Lower lobe of right lung (tissue), 2 donors: ENCODE data around the gene PLEKHA6. TPM values are rescaled to one million over a fixed set of nuclear protein-coding genes. Genes with fewer than 3 reads are reported as not detected.
A peak's percentile ranks its signal among the peaks of the same experiment; 100 is the strongest.

Experiments used
- ATAC-seq, 2 donors: fragments of 200-7000 bp; cut with Tn5 transposase; one replicate each; pipeline ENCODE4 v1.9.1; 2020 to 2022; ENCODE audit warnings: mild to moderate bottlenecking in 2 of 2, moderate library complexity in 2 of 2
- DNase-seq: peaks from one replicate; pipeline ENCODE4 v3.0.0-alpha.2; 2020
- H3K27ac ChIP-seq: fragments of 200-600 bp; one replicate; pipeline ENCODE4 v1.8.0; 2022
- H3K27me3 ChIP-seq: fragments of 200-600 bp; one replicate; pipeline ENCODE4 v1.8.0; 2022; ENCODE audit warnings: low read depth
- H3K36me3 ChIP-seq: fragments of 200-600 bp; one replicate; pipeline ENCODE4 v1.8.0; 2022; ENCODE audit warnings: mild to moderate bottlenecking
- H3K4me1 ChIP-seq: fragments of 200-600 bp; one replicate; pipeline ENCODE4 v1.8.0; 2022
- H3K4me3 ChIP-seq: fragments of 200-600 bp; one replicate; pipeline ENCODE4 v1.8.0; 2022; ENCODE audit warnings: mild to moderate bottlenecking
- H3K9me3 ChIP-seq: fragments of 200-600 bp; one replicate; pipeline ENCODE4 v1.8.0; 2022
- intact Hi-C: fragments of 100-400 bp; cut with DNase I; formaldehyde crosslinking; loops from one replicate; pipeline ENCODE4 v1.11.0; 2022
- total RNA-seq: library from RNA; stranded (reverse); fragmentation: NEBNext Ultra II Directional; extraction: Animal tissue kit (Norgen Biotek cat#: 25700); gene quantifications from one replicate; pipeline ENCODE4 v1.2.1, GENCODE V29; 2021
- TF ChIP-seq, protein P1 (sequence below): fragments of 200-600 bp; IDR thresholded peaks from one replicate; pipeline ENCODE4 v1.8.0; 2022; ENCODE audit warnings: antibody characterized with exemption, mild to moderate bottlenecking
- donor health status: DM: no; HTN: yes; CAD: no; lungs with severe emphysema.

Gene PLEKHA6
- total RNA-seq, 1 donor from 2014 or later = 7.6 TPM

DNA sequence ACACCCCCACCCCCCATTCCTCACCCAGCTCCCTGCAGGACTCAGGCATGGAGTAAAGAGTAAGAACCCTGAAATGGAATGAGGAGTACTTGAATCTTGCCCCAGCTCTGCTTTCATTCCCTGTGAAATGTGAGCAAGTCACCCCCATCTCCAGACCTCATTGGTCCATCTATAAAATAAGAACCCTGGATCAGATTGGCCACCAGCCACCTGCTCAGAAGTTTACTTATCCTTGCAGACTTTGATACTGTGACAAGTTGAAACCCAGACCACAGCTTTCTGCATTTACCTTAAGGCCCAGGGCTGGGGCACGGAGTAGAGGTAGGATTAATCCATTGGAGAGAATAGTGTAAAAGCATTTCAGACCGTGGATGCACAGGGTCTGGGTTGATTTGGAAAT lies 165.6 kb downstream of the PLEKHA6 start:
- Histone ChIP-seq H3K27ac (no peak overlapping the region), H3K4me3 (no peak overlapping the region), H3K9me3 (no peaks in the 10 kb centered on the region), H3K4me1 (peaks cover 11% of the 10 kb centered on the region), H3K27me3 (peaks cover 20% of the 10 kb centered on the region), H3K36me3 (no peaks in the 10 kb centered on the region)
- TF ChIP-seq, protein P1, sequence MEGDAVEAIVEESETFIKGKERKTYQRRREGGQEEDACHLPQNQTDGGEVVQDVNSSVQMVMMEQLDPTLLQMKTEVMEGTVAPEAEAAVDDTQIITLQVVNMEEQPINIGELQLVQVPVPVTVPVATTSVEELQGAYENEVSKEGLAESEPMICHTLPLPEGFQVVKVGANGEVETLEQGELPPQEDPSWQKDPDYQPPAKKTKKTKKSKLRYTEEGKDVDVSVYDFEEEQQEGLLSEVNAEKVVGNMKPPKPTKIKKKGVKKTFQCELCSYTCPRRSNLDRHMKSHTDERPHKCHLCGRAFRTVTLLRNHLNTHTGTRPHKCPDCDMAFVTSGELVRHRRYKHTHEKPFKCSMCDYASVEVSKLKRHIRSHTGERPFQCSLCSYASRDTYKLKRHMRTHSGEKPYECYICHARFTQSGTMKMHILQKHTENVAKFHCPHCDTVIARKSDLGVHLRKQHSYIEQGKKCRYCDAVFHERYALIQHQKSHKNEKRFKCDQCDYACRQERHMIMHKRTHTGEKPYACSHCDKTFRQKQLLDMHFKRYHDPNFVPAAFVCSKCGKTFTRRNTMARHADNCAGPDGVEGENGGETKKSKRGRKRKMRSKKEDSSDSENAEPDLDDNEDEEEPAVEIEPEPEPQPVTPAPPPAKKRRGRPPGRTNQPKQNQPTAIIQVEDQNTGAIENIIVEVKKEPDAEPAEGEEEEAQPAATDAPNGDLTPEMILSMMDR = no peak
- ATAC-seq (no peak), DNase-seq (no peak)
- intact Hi-C loops = no loop called here

DNA sequence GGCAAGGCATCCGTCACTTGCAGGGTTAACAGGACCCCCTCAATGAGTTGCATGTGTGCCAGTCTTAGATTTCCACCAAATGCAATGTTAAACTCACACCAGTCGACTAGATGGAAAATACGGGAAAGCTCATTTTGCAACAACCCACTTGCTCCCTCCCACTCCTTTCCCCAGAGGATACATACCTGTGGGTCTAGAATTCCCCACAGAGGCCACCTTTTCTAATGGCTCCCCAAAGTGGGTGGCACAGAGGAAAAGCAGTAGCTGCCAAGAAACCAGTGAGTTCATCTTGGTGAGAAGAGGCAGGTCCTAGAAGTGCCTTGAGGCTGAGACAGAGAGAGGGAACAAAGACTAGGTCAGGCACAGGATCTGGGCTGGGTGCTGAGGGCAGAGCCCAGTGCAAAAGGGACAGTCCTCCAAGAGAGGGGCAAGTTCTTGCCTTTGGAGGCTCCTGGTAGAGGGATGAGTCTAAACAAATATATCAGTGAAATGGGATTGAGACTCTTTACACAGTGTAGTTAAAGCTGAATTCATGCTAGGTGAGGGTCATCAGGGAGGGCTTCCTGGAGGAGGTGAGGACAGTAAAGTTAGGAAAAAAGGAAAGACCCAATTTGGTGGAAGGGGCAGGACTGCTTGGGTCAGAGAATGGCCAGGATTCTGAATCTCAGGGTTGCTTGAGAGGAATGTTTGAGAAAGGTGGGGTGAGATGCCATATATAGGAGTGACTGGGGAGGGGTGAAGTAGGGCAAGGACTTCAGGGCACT lies 167.0 kb downstream of the PLEKHA6 start:
- Histone ChIP-seq H3K27ac (no peak overlapping the region), H3K4me1 (peaks cover 11% of the 10 kb centered on the region), H3K4me3 (no peak overlapping the region), H3K27me3 (peaks cover 32% of the 10 kb centered on the region), H3K9me3 (no peaks in the 10 kb centered on the region), H3K36me3 (no peaks in the 10 kb centered on the region)
- TF ChIP-seq, protein P1 = no peak
- ATAC-seq (peak; percentile 9 to 32), DNase-seq (no peak)
- intact Hi-C loops = no loop called here

DNA sequence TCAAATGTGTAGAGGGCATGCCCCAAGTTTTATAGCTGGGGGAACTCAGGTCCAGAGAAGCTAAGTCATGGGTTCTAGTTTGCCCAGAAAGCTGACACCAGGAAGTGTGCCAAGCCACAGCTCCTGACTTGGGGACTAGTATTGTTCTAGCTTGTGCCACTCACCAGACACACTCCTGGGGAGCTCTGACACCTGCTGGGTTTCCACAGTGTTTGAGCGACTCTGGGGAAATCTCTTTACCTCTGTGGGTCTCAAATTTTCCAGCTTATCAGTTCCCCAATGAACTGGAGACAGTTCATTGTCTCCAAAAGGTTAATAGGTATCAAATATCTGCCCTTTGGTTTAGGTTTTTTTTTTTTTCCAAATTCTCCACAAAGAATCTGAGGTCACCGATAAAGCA lies 167.7 kb downstream of the PLEKHA6 start:
- ATAC-seq = no peak
- Histone ChIP-seq H3K27me3 (peaks cover 37% of the 10 kb centered on the region), H3K4me3 (no peak overlapping the region), H3K4me1 (peaks cover 11% of the 10 kb centered on the region), H3K9me3 (no peaks in the 10 kb centered on the region), H3K27ac (no peak overlapping the region), H3K36me3 (no peaks in the 10 kb centered on the region)
- intact Hi-C loops = no loop called here
- TF ChIP-seq, protein P1 = no peak
- DNase-seq = no peak

DNA sequence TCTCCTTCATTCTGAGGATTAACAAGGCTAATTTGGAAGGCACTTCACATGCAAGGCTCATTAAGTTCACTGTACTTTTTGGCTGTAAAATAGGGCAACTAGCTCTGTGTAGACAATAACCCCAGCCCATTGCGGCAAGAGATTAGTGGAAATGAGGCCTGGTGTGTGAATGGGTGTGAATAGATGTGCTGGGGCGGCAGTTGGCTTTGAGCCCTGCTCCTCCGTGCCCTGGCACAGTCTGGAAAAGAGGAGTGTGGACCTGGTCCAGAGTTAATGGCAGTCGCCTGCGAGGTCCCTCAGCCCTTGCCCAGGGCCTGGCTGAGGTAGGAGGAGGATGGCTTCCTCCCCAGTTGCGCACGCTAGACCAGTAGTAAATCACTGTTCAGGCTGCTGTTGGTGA lies 168.3 kb downstream of the PLEKHA6 start:
- Histone ChIP-seq H3K4me3 (no peak overlapping the region), H3K36me3 (no peaks in the 10 kb centered on the region), H3K9me3 (no peaks in the 10 kb centered on the region), H3K27ac (no peak overlapping the region), H3K27me3 (peaks cover 42% of the 10 kb centered on the region), H3K4me1 (peaks cover 11% of the 10 kb centered on the region)
- intact Hi-C loops = no loop called here
- ATAC-seq (no peak), DNase-seq (no peak)
- TF ChIP-seq, protein P1 = no peak

DNA sequence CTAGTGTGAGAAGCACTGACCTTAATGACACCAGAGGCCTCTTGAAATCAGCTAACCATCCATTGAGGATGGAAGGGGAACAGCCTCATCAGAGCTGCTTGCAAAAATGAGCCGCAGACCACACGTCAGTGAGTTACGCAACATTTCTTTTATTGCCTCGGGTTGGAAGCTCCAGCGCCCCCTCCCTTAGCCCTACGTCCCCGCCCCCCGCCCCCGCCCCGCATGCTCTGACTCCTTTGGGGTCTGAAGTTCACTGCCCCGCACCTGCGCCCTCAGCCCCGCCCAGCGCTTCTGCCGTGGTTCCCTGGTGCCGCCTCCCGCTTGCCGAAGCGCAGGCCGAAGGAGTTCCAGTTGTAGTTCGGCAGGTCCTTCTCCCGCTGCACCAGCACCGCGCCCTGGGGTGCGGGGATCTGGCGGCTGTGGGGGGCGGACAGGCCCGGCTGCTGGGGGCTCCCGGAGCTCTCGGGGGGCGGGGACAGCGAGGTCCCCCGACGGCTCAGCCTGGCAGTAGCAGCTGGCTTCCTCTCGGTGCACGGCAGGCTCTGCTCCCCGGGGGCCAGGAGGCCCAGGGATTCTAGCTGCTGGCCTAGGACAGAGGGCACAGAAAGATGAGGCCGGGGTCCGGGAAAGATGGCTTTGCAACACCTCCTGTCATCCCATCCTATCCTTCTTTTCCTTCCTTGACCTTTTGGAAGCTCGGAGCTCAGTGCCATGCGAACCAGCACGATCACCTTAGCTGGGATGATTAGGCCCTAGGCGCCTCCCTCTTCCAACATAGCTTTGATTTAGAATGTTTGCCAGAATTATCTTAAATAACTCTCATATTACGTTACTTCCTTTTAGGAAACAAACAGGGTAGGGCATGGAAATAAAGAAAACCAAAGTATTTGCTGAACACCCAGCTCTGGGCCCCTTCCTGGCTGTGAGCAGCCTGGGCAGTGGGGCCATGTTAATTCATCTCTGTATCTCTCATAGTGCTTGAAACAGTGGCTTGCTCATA lies 169.2 kb downstream of the PLEKHA6 start:
- TF ChIP-seq, protein P1 = no peak
- no peak for DNase-seq
- peak; percentile 41 to 57 for ATAC-seq
- H3K27me3 ChIP-seq = peaks cover 50% of the 10 kb centered on the region
- peaks cover 11% of the 10 kb centered on the region for H3K4me1 ChIP-seq
- no peak overlapping the region for H3K27ac ChIP-seq
- peak overlapping the region; percentile 30 for H3K4me3 ChIP-seq
- no peaks in the 10 kb centered on the region for H3K9me3 ChIP-seq
- intact Hi-C loops = no loop called here
- no peaks in the 10 kb centered on the region for H3K36me3 ChIP-seq
